GM21619 (cell line): ENCODE results near the gene SHCBP1L.

Experiments used
- ATAC-seq: cut with Tn5 transposase; IDR thresholded peaks from one replicate; pipeline ENCODE4 v1.9.1; 2021; ENCODE audit not compliant: unreplicated experiment

SHCBP1L gene

DNA sequence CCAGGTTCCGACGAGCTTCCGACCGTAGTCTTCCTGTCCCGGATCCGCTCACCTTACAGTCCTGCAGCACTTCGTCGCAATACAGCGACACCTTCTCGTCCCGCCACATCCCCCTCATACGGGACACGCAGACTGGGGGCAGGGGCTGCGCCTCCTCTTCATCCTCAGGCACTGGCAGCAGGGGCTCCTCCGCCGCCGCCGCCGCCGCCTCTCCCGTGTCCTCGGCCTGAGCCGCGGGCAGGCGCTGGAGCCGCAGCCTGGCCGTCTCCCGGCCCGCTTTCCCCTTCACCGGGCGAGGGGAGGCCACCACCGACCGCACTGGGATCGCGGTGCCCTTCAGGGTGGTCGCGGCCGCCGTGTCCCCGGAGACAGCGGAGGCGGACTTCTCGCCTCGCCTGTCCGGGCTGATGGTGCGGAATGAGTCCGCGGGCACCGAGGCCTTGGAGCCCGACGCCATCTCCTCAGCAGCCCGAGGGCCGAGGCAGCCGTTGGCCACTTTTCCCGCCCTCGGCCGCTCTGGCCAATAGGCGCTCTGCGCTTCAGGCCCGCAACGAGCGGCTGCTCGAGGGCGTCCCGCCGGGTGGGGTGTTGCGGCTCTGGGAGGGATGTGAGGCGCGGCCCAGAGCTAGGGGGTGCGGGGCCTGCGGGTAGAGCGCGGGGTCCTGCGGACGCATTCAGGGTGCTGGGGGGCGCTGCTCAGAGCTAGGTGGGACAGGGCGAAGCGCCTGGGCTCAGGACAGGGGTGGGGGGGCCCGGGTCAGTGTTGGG is at the start of gene SHCBP1L:
TSS of gene SHCBP1L (minus strand) at position 490 of the 768 bp plus-strand sequence. CDS start at position 457, 33 bp downstream.
- ATAC-seq, result no peak

DNA sequence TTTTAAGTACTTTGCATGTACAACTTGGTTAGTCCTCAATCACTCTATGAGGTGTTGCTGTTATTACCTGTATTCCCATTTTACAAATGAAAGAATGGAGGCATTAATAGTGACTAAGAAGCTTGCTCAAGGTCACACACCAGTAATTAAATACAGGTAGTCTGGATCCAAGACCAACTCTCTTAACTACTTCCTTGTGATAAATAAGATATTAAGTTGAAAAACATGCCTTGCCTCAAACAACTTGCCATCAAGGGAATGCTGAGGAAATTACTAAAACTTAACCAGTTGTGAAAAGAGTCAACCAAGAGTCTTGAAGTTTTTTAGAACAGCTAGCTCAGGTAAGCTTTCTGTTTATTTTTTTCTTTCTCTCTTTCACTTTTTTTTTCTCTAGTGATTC is 49.3 kb upstream of the SHCBP1L start:
- no peak for ATAC-seq

DNA sequence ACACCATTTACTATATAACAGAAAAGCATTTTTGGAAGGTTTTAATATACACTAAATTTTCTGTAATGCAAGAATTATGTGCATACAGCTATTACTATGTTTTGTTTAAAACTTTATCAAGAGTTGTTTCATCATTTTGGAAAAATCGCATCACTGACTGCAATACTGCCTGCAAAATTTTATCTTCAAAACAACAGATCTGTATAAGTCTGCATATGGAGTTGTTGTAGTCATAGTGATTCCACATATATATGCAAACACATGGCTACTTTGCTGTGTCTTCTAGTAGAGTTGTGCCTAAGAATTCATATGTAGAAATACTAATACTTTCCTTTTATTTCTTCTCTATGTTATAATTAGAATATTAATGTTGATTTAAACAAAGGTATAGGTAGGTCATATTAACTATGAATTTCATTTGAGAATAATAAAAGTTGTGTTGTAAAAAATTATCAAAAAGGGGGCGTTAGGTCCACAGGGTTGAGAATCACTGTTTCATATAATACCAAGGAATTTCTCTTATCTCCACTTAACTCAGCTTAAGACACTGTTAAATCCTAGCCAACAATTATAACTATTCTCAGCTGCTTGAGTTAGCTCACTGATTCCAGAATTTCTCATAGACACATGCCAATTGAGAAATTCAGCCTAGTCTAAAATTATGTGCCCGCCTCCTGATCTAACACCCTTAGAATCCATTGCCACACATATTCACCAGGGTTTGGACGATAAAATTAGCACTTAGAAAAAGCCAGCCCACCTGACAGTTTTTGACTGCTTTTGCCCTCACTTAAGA is 47.4 kb upstream of the SHCBP1L start:
- no peak for ATAC-seq

DNA sequence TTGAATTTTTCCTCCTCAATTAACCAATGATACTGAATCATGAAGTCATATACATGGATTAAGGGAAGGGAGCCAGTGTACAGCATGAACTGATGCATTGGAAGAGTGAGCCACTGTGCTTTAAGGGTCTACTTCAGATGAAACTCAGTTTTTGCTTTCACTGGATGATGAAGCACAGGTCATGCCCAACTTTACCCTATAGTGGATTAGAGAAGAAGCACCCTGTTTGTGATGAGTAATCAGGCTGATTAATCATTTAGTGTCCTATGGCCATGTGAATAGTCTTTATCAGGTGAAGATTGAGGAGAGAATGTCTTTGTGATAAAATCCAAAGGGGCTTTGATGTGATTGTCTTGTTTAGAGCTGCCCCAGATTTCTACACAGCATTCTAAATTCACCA is 45.5 kb upstream of the SHCBP1L start:
- ATAC-seq, result no peak

DNA sequence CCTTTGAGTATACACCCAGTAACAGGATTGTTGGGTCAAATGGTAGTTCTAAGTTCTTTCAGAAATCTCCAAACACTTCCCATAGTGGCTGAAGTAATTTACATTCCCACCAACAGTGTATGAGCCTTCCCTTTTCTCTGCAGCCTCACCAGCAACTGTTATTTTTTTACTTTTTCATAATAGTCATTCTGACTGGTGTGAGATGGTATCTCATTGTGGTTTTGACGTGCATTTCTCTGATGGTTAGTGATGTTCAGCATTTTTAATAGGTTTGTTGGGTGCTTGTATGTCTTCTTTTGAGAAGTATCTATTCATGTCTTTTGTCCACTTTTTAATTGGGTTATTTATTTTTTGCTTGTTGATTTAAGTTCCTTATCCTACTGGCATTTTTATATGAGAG is 43.9 kb upstream of the SHCBP1L start:
- ATAC-seq, result no peak

DNA sequence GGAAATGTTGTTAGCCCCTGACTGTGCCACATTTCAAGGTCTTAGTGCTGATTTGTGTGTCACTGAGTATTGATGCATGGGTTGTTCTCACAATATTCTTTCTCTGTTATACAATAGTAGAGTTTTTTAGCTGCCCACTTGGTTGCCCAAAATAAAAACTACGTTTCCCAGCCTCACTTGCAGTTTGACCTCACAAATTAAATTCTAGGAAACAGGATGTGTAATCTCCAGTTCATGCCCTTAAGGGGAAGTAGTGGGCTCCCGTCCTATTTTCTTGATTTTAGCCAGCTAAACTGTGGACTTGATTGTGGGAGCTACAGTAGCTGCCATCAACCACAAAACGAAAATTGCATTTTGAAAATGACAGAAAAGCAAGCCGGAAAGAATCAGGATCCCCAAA is 42.9 kb upstream of the SHCBP1L start:
- ATAC-seq, result no peak

DNA sequence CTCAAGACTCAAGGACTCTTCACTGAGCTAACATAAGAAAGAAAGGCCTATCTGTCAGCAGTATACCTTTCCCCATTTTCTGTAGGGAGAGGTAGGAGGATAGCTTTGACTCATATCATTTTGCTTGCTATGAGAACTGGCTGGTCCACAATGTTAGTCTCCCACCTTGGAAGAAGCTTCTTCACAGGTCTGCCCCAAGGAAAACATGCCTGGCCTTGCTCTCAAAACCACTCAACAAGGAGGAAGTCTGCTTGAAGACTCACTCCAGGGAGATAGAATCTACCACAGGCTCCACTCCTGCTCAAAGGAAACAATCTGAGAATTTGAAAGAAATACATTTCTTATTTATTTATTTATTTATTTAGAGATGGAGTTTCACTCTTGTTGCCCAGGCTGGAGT is 40.8 kb upstream of the SHCBP1L start:
- no peak for ATAC-seq

DNA sequence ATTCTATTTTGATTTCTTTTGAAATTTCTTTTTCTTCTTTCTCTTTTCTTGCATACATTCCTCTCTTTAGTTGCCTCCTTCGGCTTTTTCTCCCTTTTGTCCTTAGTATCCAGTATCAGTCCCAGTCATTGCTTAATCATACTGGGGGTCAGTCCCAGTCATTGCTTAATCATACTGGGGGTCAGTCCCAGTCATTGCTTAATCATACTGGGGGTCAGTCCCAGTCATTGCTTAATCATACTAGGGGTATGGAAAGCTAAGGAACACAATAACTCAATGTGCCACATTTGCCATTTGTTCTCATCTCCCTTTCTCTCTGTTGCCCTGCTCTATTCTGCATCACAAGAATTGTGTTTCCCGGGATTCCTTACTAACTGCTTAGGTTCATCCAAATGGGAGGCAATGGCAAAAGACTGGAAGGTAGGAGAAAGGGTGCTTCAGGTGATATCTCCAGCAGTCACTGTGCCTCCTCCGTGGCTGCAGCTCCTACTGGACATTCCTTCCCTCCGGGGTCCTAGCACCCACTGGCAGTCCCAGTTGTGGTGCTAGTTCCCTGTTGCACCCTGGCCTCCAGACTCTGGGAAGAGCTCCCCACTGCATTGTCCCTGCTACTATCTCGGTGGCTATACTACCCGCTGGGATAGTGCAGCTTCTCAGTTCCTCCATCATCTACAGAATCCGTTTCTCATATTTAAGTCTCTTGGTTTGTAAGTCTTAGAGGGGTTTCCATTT is 37.6 kb upstream of the SHCBP1L start:
- no peak for ATAC-seq

DNA sequence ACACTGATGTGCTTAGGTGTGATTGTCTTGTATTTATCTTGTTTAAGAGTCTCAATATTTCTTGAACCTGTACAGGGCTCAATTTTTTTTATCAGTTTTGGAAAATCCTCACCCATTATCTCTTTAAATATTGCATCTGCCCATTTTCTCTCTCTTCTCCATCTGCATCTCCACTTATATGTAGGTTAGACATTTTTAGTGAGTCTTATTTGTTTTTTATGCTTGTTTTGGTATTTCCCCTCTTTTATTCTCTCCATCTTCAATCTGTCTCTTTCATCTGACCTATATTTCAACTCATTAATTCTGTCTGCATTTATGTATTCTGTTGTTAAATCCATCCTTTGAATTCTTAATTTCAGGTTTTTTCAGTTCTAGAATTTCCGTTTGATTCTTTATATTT is 32.9 kb upstream of the SHCBP1L start:
- no peak for ATAC-seq

DNA sequence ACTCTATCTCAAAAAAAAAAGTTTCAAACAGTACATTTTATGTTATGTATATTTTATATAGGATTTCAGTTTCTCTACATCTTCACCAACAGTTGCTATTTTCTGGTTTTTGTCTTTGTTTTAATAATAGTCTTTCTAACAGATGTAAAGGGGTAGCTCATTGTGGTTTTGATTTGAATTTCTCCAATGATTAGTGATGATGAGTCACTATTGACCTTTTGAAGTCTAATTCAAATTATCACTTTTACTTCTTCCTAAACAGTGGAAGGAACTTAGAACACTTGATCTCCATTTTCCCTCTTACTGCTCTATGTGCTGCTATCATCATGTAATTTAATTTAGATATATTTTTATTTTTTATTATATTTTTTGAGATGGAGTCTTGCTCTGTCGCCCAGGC is 31.7 kb upstream of the SHCBP1L start:
- no peak for ATAC-seq

DNA sequence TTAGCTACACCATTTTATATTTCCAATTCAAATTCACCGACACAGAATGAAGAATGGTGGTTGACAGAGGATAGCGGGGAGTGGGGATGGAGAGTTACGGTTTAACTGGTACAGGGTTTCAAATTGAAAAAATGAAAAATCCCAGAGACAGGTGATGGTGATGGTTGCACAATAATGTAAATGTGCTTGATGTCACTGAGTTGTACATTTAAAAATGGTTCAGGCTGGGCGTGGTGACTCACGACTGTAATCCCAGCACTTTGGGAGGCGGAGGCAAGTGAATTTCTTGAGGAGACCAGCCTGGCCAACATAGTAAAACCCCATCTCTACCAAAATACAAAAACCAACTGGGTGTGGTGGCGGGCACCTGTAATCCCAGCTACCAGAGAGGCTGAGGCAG is 31.2 kb upstream of the SHCBP1L start:
- no peak for ATAC-seq

DNA sequence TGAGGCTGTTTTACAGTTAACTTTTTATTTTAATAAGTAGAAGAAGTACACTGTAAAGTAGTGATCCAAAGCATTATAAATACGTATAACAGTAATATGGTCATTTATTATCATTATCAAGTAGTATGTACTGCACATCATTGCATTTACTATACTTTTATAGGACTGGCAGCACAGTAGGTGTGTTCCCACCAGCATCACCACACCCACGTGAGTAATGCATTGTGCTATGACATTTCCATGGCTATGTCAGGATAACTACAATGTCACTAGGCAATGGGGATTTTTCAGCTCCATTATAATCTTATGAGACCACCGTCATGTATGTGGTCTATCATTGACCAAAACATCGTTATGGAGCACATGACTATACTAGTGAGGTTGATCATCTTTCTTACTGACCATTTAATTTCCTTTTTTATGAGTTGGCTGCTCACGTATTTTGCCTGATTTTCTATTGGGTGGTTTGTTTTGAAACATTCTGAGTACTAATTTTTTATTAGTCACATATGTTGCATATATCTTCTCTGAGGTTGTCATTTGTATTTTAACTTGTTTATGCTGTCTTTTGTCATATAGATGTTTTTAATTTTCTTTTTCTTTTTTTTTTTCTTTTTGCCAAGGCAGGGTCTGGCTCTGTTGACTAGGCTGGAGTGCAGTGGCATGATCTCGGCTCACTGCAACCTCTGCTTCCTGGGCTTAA is 25.3 kb upstream of the SHCBP1L start:
- ATAC-seq, result no peak

DNA sequence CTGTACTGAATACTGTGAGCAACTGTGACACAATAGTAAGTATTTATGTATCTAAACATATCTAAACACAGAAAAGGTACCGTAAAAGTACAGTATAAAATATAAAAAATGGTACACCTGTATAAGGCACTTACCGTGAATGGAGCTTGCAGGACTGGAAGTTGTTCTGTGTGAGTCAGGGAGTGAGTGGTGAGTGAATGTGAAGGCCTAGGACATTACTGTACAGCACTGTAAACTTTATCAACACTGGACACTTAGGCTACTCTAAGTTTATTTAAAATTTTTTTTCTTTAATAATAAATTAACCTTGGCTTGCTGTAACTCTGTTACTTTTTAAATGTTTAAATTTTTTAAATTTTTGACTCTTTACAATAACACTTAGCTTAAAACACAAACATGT is 24.5 kb upstream of the SHCBP1L start:
- ATAC-seq, result no peak

DNA sequence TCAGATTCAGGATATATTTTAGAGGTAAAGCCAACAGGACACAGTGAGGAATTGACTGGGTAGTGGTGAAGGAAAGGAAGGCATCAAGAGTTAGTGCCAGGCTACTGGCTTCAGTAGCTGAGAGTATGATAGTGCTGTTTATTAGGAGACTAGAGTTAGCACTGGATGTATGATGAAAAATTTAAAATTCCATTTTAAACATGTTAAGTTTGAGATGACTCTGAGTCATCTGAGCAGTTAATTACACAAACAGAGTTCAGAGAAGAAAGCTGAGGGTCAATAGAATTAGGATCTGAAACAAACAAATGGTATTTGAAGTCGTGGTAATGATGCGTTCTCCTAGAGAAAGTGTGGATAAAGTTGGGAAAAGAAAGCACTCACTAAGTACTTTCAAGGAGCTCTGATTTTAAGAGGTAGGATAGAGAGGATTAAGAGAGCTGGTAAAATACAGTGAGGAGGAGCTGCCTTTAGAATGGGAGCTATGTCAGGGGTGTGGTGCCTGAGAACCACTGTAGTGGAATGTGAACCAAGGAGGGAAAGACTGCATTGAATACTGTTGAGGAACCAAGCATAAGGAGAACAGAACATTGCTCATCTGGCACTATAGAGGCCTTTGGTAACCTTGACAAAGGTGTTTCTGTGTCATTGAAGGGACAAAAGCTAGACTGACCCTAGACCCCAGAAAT is 21.7 kb upstream of the SHCBP1L start:
- no peak for ATAC-seq

DNA sequence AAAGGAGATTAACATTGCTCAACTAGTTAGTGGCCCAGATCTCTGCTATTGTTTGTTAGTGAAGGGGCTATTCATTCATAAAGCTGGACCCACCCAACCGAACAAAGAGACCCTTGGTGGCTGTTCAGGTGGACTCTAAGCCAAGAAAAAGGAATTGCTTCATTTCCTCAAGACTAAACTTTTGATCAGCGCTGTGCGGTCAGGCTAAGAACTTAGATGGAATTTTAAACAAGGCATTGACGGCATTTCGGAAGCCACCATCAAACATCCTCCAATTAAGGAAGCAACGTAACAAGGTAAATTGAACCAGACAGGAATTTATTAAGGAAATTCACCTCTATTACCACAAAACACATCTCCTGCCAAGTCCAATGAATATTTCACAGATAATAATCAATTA is 19.9 kb upstream of the SHCBP1L start:
- ATAC-seq, result no peak

DNA sequence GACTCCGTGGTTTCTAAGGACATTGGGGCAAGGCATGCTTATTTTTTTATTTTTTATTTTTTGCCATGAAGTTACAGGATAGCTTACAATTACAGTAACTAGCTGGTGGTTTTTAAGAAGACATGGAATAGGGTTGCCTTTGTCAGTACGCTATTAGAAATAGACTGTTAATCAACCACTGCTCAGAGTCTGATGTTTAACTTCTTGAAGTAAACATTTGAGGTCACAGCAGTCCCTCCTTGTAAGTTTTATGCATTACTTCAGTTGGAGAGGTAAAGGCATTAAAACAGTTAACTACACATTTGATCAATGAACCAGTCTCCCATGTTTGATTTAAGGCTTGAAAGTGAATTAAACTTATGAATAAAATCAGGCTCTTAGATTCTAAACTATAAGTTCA is 19.3 kb upstream of the SHCBP1L start:
- ATAC-seq, result no peak

DNA sequence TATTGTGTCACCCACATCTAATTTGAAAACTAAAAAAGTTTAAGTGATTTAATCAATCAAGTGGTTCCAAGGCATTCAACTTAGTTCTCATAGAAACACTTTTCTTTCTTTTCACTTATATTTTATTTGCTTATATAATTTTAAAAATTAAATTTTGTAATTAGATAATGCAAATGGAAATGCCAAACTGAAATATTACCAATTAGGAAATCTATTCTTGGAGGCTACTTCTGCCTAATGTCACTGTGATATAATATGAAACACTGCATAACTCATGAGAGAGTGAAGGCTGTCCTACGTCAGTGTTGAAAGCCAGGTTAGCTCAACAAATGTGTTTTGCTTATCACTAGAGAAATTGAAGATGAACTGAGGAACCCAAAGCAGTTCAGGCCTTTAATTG is 18.3 kb upstream of the SHCBP1L start:
- ATAC-seq, result no peak

DNA sequence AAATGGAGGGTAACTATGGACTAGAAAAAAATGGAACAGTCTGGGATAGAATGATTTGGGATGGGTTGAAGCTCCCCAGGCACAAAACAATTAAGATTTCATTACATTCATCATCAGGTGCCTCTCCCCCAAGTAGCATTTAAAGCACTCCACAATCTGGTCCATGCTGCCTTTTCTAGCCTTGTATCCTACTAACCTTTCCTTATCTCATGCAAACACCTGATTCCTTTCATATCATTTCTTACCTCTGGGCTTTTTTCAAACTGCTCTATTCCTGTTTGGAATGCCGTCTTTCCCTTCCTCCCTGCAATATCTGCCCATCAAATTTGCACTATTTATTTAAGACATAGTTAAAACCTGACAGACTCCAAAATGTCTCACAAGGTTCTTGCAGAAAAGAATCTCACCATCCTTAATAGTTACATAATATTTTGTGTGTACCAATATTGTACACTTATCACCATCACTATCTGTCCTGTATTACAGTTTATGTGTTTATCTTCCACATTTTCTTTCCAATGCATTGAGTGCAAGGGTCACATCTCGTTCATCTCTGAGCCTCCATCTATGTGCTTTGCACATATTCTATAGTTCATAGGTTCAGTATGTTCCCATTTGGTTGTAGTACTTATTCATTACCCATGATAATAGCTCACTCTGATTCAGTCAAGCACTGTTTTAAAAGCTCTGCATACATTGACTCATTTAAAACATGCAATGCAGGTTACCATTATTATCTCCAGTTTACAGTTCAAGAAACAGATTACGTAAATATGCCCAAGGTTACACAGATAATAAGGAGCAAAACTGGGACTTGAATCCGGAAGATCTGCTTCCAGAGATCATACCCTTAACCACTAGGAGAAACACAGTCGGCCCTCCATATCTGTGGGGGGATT is 16.1 kb upstream of the SHCBP1L start:
- no peak for ATAC-seq

DNA sequence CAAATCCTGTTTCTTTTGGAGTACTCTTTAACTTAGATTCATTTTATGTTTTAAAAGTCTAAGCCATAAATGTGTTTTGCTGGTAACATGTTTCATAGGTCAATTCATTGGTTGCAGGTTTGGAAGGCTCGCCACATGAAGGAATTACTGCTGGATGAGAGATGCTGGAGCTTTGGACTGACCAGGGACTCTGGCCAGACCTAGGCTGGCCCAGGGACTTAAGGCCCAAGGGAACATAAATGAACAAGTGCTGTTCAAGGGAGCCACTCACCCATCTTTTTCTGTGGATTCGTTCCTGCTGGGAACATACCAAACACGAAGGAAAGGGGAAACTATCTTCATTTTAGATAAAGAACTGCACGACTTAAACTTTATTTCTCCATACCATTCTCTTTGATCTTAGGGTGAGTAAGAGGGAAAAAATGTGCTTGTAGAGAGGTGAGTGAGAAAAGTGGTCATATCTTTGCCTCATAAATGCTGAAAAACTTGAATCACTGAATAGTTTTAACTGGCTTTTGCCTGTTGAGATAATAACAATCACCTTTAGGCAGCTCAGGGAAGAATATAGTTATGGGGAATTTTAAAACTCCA is 15.3 kb upstream of the SHCBP1L start:
- ATAC-seq, result no peak
